Mammary epithelial cell (primary cell): Measurements from ENCODE around the gene RARG.

Source experiments
- EZH2 ChIP-seq: IDR thresholded peaks from 2 replicates; pipeline ENCODE4 v1.6.1; 2012; ENCODE audit warnings: low read length, inconsistent platforms, borderline replicate concordance
- TF ChIP-seq, protein P1 (sequence below), 2 donors: IDR thresholded peaks in 1 of 2; conservative IDR thresholded peaks in 1 of 2; 2 replicates each; pipeline ENCODE4 v1.5.1; 2011 to 2012; ENCODE audit warnings: inconsistent platforms in 2 of 2, low read length in 2 of 2, mild to moderate bottlenecking in 2 of 2, control low read depth in 1 of 2, low read depth in 1 of 2; ENCODE audit not compliant: insufficient read depth in 1 of 2; ENCODE audit errors: extremely low read depth in 1 of 2

DNA sequence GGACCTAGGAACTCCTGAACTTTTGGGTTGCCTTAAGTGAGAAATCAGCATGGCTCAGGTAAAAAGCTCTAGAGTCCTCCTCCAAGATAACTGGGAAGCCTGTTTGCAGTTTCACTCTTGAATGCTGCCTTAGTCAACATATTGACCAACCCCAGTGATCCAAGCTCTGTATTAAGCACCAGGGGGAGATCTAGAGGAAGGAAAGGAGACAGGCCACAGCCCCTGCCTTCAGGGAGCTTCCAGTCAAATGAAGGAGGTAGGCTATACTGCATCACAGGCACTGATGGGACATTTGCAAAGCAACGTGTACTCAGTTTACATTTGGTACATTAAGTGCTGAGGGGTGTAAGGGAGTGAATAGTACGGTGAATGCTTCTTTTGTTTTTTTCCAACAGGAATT lies 50.1 kb downstream of the RARG start:
- no peak for TF ChIP-seq EZH2
- TF ChIP-seq, protein P1, sequence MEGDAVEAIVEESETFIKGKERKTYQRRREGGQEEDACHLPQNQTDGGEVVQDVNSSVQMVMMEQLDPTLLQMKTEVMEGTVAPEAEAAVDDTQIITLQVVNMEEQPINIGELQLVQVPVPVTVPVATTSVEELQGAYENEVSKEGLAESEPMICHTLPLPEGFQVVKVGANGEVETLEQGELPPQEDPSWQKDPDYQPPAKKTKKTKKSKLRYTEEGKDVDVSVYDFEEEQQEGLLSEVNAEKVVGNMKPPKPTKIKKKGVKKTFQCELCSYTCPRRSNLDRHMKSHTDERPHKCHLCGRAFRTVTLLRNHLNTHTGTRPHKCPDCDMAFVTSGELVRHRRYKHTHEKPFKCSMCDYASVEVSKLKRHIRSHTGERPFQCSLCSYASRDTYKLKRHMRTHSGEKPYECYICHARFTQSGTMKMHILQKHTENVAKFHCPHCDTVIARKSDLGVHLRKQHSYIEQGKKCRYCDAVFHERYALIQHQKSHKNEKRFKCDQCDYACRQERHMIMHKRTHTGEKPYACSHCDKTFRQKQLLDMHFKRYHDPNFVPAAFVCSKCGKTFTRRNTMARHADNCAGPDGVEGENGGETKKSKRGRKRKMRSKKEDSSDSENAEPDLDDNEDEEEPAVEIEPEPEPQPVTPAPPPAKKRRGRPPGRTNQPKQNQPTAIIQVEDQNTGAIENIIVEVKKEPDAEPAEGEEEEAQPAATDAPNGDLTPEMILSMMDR (conservative IDR thresholded peaks at IDR 0.05 in 1 of 2, IDR thresholded peaks at IDR 0.05 in 1 of 2; ENCODE audit: extremely low read depth in 1 of 2, insufficient read depth in 1 of 2, low read depth in 1 of 2, low read length in 2 of 2): peak in 1 of 2 donors; percentile 0
